ENCODE measurements around the gene NYAP2.

GRCh38 chr2:225512469-225512868 lies 113.0 kb downstream of the NYAP2 start:
- TF ChIP-seq CTCF (IDR thresholded peaks at IDR 0.05) (no peak), POLR2A (IDR thresholded peaks at IDR 0.05) (no peak)
